ENCODE data around the gene ANKRD6. TPM values are rescaled to one million over a fixed set of nuclear protein-coding genes. Genes with fewer than 3 reads are reported as not detected.

The ANKRD6 gene
- total RNA-seq, 1 donor from 2014 or later: 13.5 TPM

GRCh38 chr6:89495961-89496535 is 63.1 kb downstream of the ANKRD6 start:
- Histone ChIP-seq H3K79me2 (ENCODE audit: insufficient read depth, low read length) (no peaks in the 10 kb centered on the region), H3K27ac (ENCODE audit: low read depth, low read length) (no peak overlapping the region), H3K4me3 (ENCODE audit: insufficient read depth, low read depth, low read length) (no peak overlapping the region), H3K4me1 (ENCODE audit: insufficient read depth, low read length) (no peaks in the 10 kb centered on the region), H3K36me3 (ENCODE audit: insufficient read depth, low read length) (no peaks in the 10 kb centered on the region), H2AFZ (ENCODE audit: low read depth, low read length) (no peak overlapping the region), H3K4me2 (ENCODE audit: low read length) (no peak overlapping the region), H3K9ac (ENCODE audit: low read length) (no peak overlapping the region), H3K9me3 (ENCODE audit: insufficient read depth, low read depth, low read length) (no peaks in the 10 kb centered on the region), H3K27me3 (ENCODE audit: insufficient read depth, low read length) (peaks cover 3% of the 10 kb centered on the region), H4K20me1 (ENCODE audit: insufficient read depth, low read length) (no peaks in the 10 kb centered on the region)
- Mint-ChIP-seq H3K27ac (ENCODE audit: unreplicated experiment) (no peak overlapping the region), H3K4me3 (ENCODE audit: unreplicated experiment) (no peak overlapping the region), H3K4me1 (ENCODE audit: low read depth, unreplicated experiment) (peaks cover 9% of the 10 kb centered on the region), H3K27me3 (ENCODE audit: low read depth, unreplicated experiment) (no peaks in the 10 kb centered on the region), H3K9me3 (ENCODE audit: unreplicated experiment) (peaks cover 2% of the 10 kb centered on the region), H3K36me3 (ENCODE audit: low read depth, unreplicated experiment) (no peaks in the 10 kb centered on the region)
- DNase-seq (ENCODE audit: low read depth): no peak
- no peak for TF ChIP-seq CTCF (IDR thresholded peaks at IDR 0.05; ENCODE audit: insufficient read depth, low read depth, low read length)
- no peak for TF ChIP-seq EZH2 (IDR thresholded peaks at IDR 0.05; ENCODE audit: insufficient read depth, low read length)
- no peak for FAIRE-seq

- Mint-ChIP-seq H3K9me3 (ENCODE audit: unreplicated experiment) (no peaks in the 10 kb centered on the region), H3K27me3 (ENCODE audit: low read depth, unreplicated experiment) (no peaks in the 10 kb centered on the region), H3K4me3 (ENCODE audit: unreplicated experiment) (no peak overlapping the region), H3K4me1 (ENCODE audit: low read depth, unreplicated experiment) (peaks cover 16% of the 10 kb centered on the region), H3K27ac (ENCODE audit: unreplicated experiment) (no peak overlapping the region), H3K36me3 (ENCODE audit: low read depth, unreplicated experiment) (no peaks in the 10 kb centered on the region)
- no peak overlapping the region for H2AFZ ChIP-seq (ENCODE audit: low read depth, low read length)
- H3K36me3 ChIP-seq (ENCODE audit: insufficient read depth, low read length): no peaks in the 10 kb centered on the region
- no peak for FAIRE-seq
- H3K4me3 ChIP-seq (ENCODE audit: insufficient read depth, low read depth, low read length): no peak overlapping the region
- no peak overlapping the region for H3K27ac ChIP-seq (ENCODE audit: low read depth, low read length)
- H3K27me3 ChIP-seq (ENCODE audit: insufficient read depth, low read length): peaks cover 3% of the 10 kb centered on the region
- no peaks in the 10 kb centered on the region for H3K9me3 ChIP-seq (ENCODE audit: insufficient read depth, low read depth, low read length)
- TF ChIP-seq EZH2 (IDR thresholded peaks at IDR 0.05; ENCODE audit: insufficient read depth, low read length) (no peak), CTCF (IDR thresholded peaks at IDR 0.05; ENCODE audit: insufficient read depth, low read depth, low read length) (no peak)
- H3K79me2 ChIP-seq (ENCODE audit: insufficient read depth, low read length): no peaks in the 10 kb centered on the region
- H3K9ac ChIP-seq (ENCODE audit: low read length): no peak overlapping the region
- H3K4me2 ChIP-seq (ENCODE audit: low read length): no peak overlapping the region
- no peaks in the 10 kb centered on the region for H4K20me1 ChIP-seq (ENCODE audit: insufficient read depth, low read length)
- no peaks in the 10 kb centered on the region for H3K4me1 ChIP-seq (ENCODE audit: insufficient read depth, low read length)
- no peak for DNase-seq (ENCODE audit: low read depth)
Observed at GRCh38 chr6:89500611-89501010, 67.7 kb downstream of the ANKRD6 start.

- FAIRE-seq: no peak
- Histone ChIP-seq H3K9ac (ENCODE audit: low read length) (no peak overlapping the region), H3K27ac (ENCODE audit: low read depth, low read length) (no peak overlapping the region), H3K79me2 (ENCODE audit: insufficient read depth, low read length) (no peaks in the 10 kb centered on the region), H3K4me2 (ENCODE audit: low read length) (no peak overlapping the region), H3K4me1 (ENCODE audit: insufficient read depth, low read length) (no peaks in the 10 kb centered on the region), H3K36me3 (ENCODE audit: insufficient read depth, low read length) (no peaks in the 10 kb centered on the region), H3K4me3 (ENCODE audit: insufficient read depth, low read depth, low read length) (no peak overlapping the region), H2AFZ (ENCODE audit: low read depth, low read length) (no peak overlapping the region), H3K9me3 (ENCODE audit: insufficient read depth, low read depth, low read length) (no peaks in the 10 kb centered on the region), H3K27me3 (ENCODE audit: insufficient read depth, low read length) (peaks cover 3% of the 10 kb centered on the region), H4K20me1 (ENCODE audit: insufficient read depth, low read length) (no peaks in the 10 kb centered on the region)
- H3K4me3 Mint-ChIP-seq (ENCODE audit: unreplicated experiment): no peak overlapping the region
- H3K4me1 Mint-ChIP-seq (ENCODE audit: low read depth, unreplicated experiment): peaks cover 16% of the 10 kb centered on the region
- no peak for TF ChIP-seq CTCF (IDR thresholded peaks at IDR 0.05; ENCODE audit: insufficient read depth, low read depth, low read length)
- no peak for TF ChIP-seq EZH2 (IDR thresholded peaks at IDR 0.05; ENCODE audit: insufficient read depth, low read length)
- DNase-seq (ENCODE audit: low read depth): peak; percentile 3
- no peaks in the 10 kb centered on the region for H3K9me3 Mint-ChIP-seq (ENCODE audit: unreplicated experiment)
- H3K36me3 Mint-ChIP-seq (ENCODE audit: low read depth, unreplicated experiment): no peaks in the 10 kb centered on the region
- H3K27me3 Mint-ChIP-seq (ENCODE audit: low read depth, unreplicated experiment): no peaks in the 10 kb centered on the region
- no peak overlapping the region for H3K27ac Mint-ChIP-seq (ENCODE audit: unreplicated experiment)
Observed at GRCh38 chr6:89501222-89501621, 68.3 kb downstream of the ANKRD6 start.

Measured in astrocyte (in vitro differentiated cells and primary cell).